IMR-90 (cell line): ENCODE data around the gene PITRM1. TPM values are rescaled to one million over a fixed set of nuclear protein-coding genes. Genes with fewer than 3 reads are reported as not detected.

Experiments used
- ATAC-seq: fragments of 200-7000 bp; cut with Tn5 transposase; 2 replicates; pipeline ENCODE4 v1.9.1; 2020; ENCODE audit warnings: low read depth, mild to moderate bottlenecking, moderate library complexity
- BruUV-seq: library from RNA; stranded (reverse); fragments of 400-500 nt; replicated peaks from 2 replicates; lab custom pipeline; 2021; lab: Mats Ljungman, UMichigan
- CTCF ChIA-PET: fragments of 300-600 bp; formaldehyde crosslinking; extraction: SDS; loops from one replicate; lab custom pipeline; 2021; ENCODE audit warnings: antibody characterized with exemption; lab: Yijun Ruan, JAX
- POLR2A ChIA-PET: fragments of 300-600 bp; sonication (Branson Sonifier 250); formaldehyde crosslinking; loops from one replicate; lab custom pipeline; 2022; ENCODE audit warnings: antibody characterized with exemption; ENCODE audit not compliant: unreplicated experiment; lab: Charles Lee
- DNase-seq: peaks from one replicate; pipeline ENCODE4 v3.0.0; 2013
- H2AFZ ChIP-seq: replicated peaks from 2 replicates; pipeline ENCODE3; 2013; ENCODE audit warnings: low read length, mild to moderate bottlenecking; ENCODE audit not compliant: poor library complexity
- H2AK5ac ChIP-seq: 2 replicates; pipeline ENCODE4 v1.6.1; 2013; ENCODE audit warnings: low read depth, low read length, inconsistent platforms
- H2AK9ac ChIP-seq: replicated peaks from 2 replicates; pipeline ENCODE3; 2013; ENCODE audit warnings: mild to moderate bottlenecking, low read depth, low read length, moderate library complexity; ENCODE audit not compliant: poor library complexity
- H2BK120ac ChIP-seq: 2 replicates; pipeline ENCODE4 v1.6.1; 2013; ENCODE audit warnings: low read depth, low read length, inconsistent platforms
- H2BK15ac ChIP-seq: 3 replicates; pipeline ENCODE4 v1.6.1; 2013; ENCODE audit warnings: low read depth, low read length, inconsistent platforms
- H2BK20ac ChIP-seq: 2 replicates; pipeline ENCODE4 v1.6.1; 2013; ENCODE audit warnings: low read depth, mild to moderate bottlenecking, inconsistent platforms, low read length, moderate library complexity
- H2BK5ac ChIP-seq: 2 replicates; pipeline ENCODE4 v1.6.1; 2013; ENCODE audit warnings: mild to moderate bottlenecking, low read depth, low read length, inconsistent platforms; ENCODE audit not compliant: poor library complexity, severe bottlenecking
- H3K14ac ChIP-seq: replicated peaks from 2 replicates; pipeline ENCODE4 v1.6.1; 2013; ENCODE audit warnings: low read depth, low read length, inconsistent platforms
- H3K18ac ChIP-seq: 2 replicates; pipeline ENCODE4 v1.6.1; 2013; ENCODE audit warnings: low read depth, low read length, control low read depth
- H3K23ac ChIP-seq: 2 replicates; pipeline ENCODE4 v1.6.1; 2013; ENCODE audit warnings: low read depth, low read length, inconsistent platforms
- H3K27ac ChIP-seq: 2 replicates; pipeline ENCODE4 v1.5.1; 2013; ENCODE audit warnings: mild to moderate bottlenecking, control low read depth, low read length; ENCODE audit not compliant: insufficient read depth
- H3K27me3 ChIP-seq: 2 replicates; pipeline ENCODE4 v1.6.1; 2013; ENCODE audit warnings: low read length; ENCODE audit not compliant: control insufficient read depth, insufficient read depth
- H3K36me3 ChIP-seq: 2 replicates; pipeline ENCODE4 v1.6.1; 2013; ENCODE audit warnings: low read length, mixed read lengths; ENCODE audit not compliant: control insufficient read depth, insufficient read depth
- H3K4ac ChIP-seq: 2 replicates; pipeline ENCODE4 v1.6.1; 2013; ENCODE audit warnings: low read depth, low read length, inconsistent platforms
- H3K4me1 ChIP-seq: 2 replicates; pipeline ENCODE4 v1.6.1; 2013; ENCODE audit warnings: low read length, mixed read lengths; ENCODE audit not compliant: control insufficient read depth, insufficient read depth
- H3K4me2 ChIP-seq: 2 replicates; pipeline ENCODE4 v1.6.1; 2013; ENCODE audit warnings: low read depth, mild to moderate bottlenecking, control low read depth, low read length, moderate library complexity
- H3K4me3 ChIP-seq: 2 replicates; pipeline ENCODE4 v1.5.1; 2013; ENCODE audit warnings: low read depth, mild to moderate bottlenecking, control low read depth, low read length, moderate library complexity; ENCODE audit not compliant: insufficient read depth
- H3K56ac ChIP-seq: 2 replicates; pipeline ENCODE4 v1.6.1; 2013; ENCODE audit warnings: low read length, inconsistent platforms; ENCODE audit not compliant: insufficient read depth; ENCODE audit errors: extremely low read depth
- H3K79me1 ChIP-seq, 2 experiments: 2 replicates each; pipeline ENCODE4 v1.6.1; 2013; ENCODE audit warnings: low read length in 2 of 2, inconsistent platforms in 1 of 2, low read depth in 1 of 2
- H3K9ac ChIP-seq: 2 replicates; pipeline ENCODE4 v1.6.1; 2013; ENCODE audit warnings: low read depth, low read length, control low read depth
- H3K9me1 ChIP-seq: 2 replicates; pipeline ENCODE4 v1.6.1; 2013; ENCODE audit warnings: low read length, inconsistent platforms; ENCODE audit not compliant: insufficient read depth
- H3K9me3 ChIP-seq: 2 replicates; pipeline ENCODE4 v1.6.1; 2013; ENCODE audit warnings: low read length; ENCODE audit not compliant: control insufficient read depth, insufficient read depth
- H4K20me1 ChIP-seq: 2 replicates; pipeline ENCODE4 v1.6.1; 2013; ENCODE audit warnings: low read length, inconsistent platforms; ENCODE audit not compliant: insufficient read depth
- H4K5ac ChIP-seq: 2 replicates; pipeline ENCODE4 v1.6.1; 2013; ENCODE audit warnings: mild to moderate bottlenecking, low read depth, low read length, control low read depth
- H4K8ac ChIP-seq, 2 experiments: 2 replicates each; pipeline ENCODE4 v1.6.1; 2013; ENCODE audit warnings: low read depth in 2 of 2, low read length in 2 of 2, control low read depth in 1 of 2, inconsistent platforms in 1 of 2
- H4K91ac ChIP-seq: 2 replicates; pipeline ENCODE4 v1.6.1; 2013; ENCODE audit warnings: low read depth, low read length, inconsistent platforms; ENCODE audit not compliant: insufficient read depth
- FOS ChIP-seq: fragments of 150-350 bp; IDR thresholded peaks from 2 replicates; pipeline ENCODE4 v1.6.1; 2016; ENCODE audit warnings: low read depth, low read length
- MAZ ChIP-seq: IDR thresholded peaks from 2 replicates; pipeline ENCODE4 v1.6.1; 2012; ENCODE audit warnings: low read depth, mild to moderate bottlenecking, low read length, improper control_type of control experiment, moderate library complexity, borderline replicate concordance
- NFE2L2 ChIP-seq: fragments of 150-350 bp; IDR thresholded peaks from 2 replicates; pipeline ENCODE4 v1.6.1; 2016; ENCODE audit warnings: low read depth, mild to moderate bottlenecking, low read length
- RCOR1 ChIP-seq: IDR thresholded peaks from 2 replicates; pipeline ENCODE4 v1.6.1; 2012; ENCODE audit warnings: mild to moderate bottlenecking, low read length, improper control_type of control experiment; ENCODE audit not compliant: insufficient replicate concordance
- WGBS, 2 experiments: methylation state at CpG; one replicate each; pipeline versions ENCODE4 v1.1.5 to v1.1.7; 2013; ENCODE audit warnings: missing lambda C conversion rate in 2 of 2; ENCODE audit not compliant: insufficient read length in 1 of 2; ENCODE audit errors: extremely low coverage in 2 of 2; 5-methylcytosine and 5-hydroxymethylcytosine counted together
- dilution Hi-C: fragments of 300-500 bp; cut with HindIII; formaldehyde crosslinking; loops from one replicate; pipeline ENCODE4 v1.14.3; 2018; ENCODE audit warnings: low sequenced_read_pairs; ENCODE audit not compliant: unreplicated experiment
- in situ Hi-C: fragments of 300-500 bp; cut with MboI; formaldehyde crosslinking; loops from 3 replicates; pipeline ENCODE4 v1.14.3; 2019; ENCODE audit warnings: low sequenced_read_pairs, inconsistent platforms, mixed read lengths
- intact Hi-C: fragments of 100-400 bp; cut with micrococcal nuclease; formaldehyde crosslinking; loops from 2 replicates; pipeline ENCODE4 v1.10.0; 2022
- polyA plus RNA-seq, 3 experiments: library from polyadenylated mRNA; depleted of rRNA; stranded (reverse); fragments of >200 nt; gene quantifications; 2 replicates each; pipeline ENCODE4 v1.2.3, GENCODE V29; 2012; ENCODE audit warnings: low replicate concordance in 1 of 3
- total RNA-seq: library from RNA; depleted of rRNA; stranded (reverse); fragments of >200 nt; gene quantifications from 2 replicates; pipeline ENCODE4 v1.2.3, GENCODE V29; 2012
- TF ChIP-seq, protein P1 (sequence below): fragments of 150-350 bp; IDR thresholded peaks from 2 replicates; pipeline ENCODE4 v1.6.1; 2017; ENCODE audit warnings: mild to moderate bottlenecking, antibody characterized with exemption, low read length, low read depth

PITRM1 gene
- total and polyA plus RNA-seq, 2 of the 4 experiments (the other 2 are of a cell fraction), result 97.1 to 124 TPM

DNA sequence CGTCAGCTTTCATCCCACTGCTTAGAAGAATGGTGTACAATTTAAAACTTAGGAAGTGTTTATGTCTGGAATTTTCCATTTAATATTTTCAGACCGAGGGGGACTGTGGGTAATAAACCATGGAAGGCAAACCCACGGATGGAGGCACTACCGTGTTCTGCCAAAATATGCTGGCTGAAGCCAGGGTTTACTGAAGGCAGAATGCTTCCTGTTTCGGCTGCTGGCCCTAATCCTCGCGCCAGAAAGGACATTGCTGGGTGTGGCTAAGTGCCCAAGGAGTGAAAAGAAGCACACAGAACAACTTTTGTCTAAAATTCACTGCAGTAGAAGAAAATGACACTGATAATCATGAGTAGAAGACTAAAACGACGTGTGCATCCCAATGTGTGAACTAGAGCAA lies 32.3 kb downstream of the PITRM1 start:
- no peak overlapping the region for H2BK20ac ChIP-seq
- H3K9me1 ChIP-seq, result 0 out of 2 replicates have a peak, but pooled peaks cover 3% of the 10 kb centered on the region
- intact Hi-C loops, result no loop called here
- H3K9me3 ChIP-seq, result no peaks in the 10 kb centered on the region
- no peak overlapping the region for H4K91ac ChIP-seq
- H3K4me2 ChIP-seq, result no peak overlapping the region
- CTCF ChIA-PET, result no interaction called here
- H2AK5ac ChIP-seq, result no peak overlapping the region
- H4K8ac ChIP-seq, result no peak overlapping the region
- in situ Hi-C loops, result no loop called here
- no peak overlapping the region for H2BK15ac ChIP-seq
- ATAC-seq (no peak), DNase-seq (no peak)
- 97% methylated on average over 6 of the region's 9 CpGs; no CpG with 5 or more reads in 1 of the 2 experiments for WGBS, 2 experiments
- BruUV-seq, result no TSS peak
- H3K4ac ChIP-seq, result no peak overlapping the region
- no peak for TF ChIP-seq MAZ
- TF ChIP-seq, protein P1, sequence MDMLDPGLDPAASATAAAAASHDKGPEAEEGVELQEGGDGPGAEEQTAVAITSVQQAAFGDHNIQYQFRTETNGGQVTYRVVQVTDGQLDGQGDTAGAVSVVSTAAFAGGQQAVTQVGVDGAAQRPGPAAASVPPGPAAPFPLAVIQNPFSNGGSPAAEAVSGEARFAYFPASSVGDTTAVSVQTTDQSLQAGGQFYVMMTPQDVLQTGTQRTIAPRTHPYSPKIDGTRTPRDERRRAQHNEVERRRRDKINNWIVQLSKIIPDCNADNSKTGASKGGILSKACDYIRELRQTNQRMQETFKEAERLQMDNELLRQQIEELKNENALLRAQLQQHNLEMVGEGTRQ, result no peak
- no peak for TF ChIP-seq RCOR1
- TF ChIP-seq NFE2L2, result no peak
- no peak for TF ChIP-seq FOS
- no peak overlapping the region for H3K9ac ChIP-seq
- no peak overlapping the region for H3K14ac ChIP-seq
- no peak overlapping the region for H3K27ac ChIP-seq
- H2AFZ ChIP-seq, result no peak overlapping the region
- H3K79me1 ChIP-seq, result peaks cover 22 to 24% of the 10 kb centered on the region in 2 experiments
- H3K18ac ChIP-seq, result no peak overlapping the region
- dilution Hi-C loops, result no loop called here
- peaks cover 84% of the 10 kb centered on the region for H3K36me3 ChIP-seq
- H3K23ac ChIP-seq, result no peak overlapping the region
- H2BK5ac ChIP-seq, result no peak overlapping the region
- H3K4me1 ChIP-seq, result peaks cover 2% of the 10 kb centered on the region; the same call in 1 of the 2 replicates
- H4K5ac ChIP-seq, result no peak overlapping the region
- POLR2A ChIA-PET, result no interaction called here
- H3K4me3 ChIP-seq, result no peak overlapping the region
- peaks cover 4% of the 10 kb centered on the region for H4K20me1 ChIP-seq
- no peaks in the 10 kb centered on the region for H3K27me3 ChIP-seq
- no peak overlapping the region for H2BK120ac ChIP-seq
- H3K56ac ChIP-seq, result no peak overlapping the region
- no peak overlapping the region for H2AK9ac ChIP-seq
